Measurements from ENCODE around the gene WBP2. TPM values are rescaled to one million over a fixed set of nuclear protein-coding genes. Genes with fewer than 3 reads are reported as not detected.
"Not testable (repeated sequence)": the region's sequence is repeated elsewhere in the genome, so short reads cannot be mapped to it uniquely, and the experiment has no call there.

The WBP2 gene
- total RNA-seq, 2 experiments from 2014 or later: 65.0 to 68.7 TPM

GRCh38 chr17:75895370-75896155 lies 40.4 kb upstream of the WBP2 start:
- CTCF ChIA-PET: interaction anchor here (0.6 to 3.0 kb wide), 10 partner anchors 8 to 99 kb away, joined by 3 to 14 read pairs (median 3); no protein-coding TSS in a partner anchor
- intact Hi-C loops (cut with micrococcal nuclease): loop anchor here (1.0 to 5.0 kb wide), 5 partner anchors 9 to 130 kb away; partner anchors contain the start of genes GALK1, MRPL38 and WBP2
- DNase-seq: peak; percentile 28
- Mint-ChIP-seq H3K9me3 (no peaks in the 10 kb centered on the region), H3K36me3 (ENCODE audit: low read depth) (peaks cover 13% of the 10 kb centered on the region), H3K4me3 (peak overlapping the region; percentile 79), H3K4me1 (ENCODE audit: low read depth) (peaks cover 26% of the 10 kb centered on the region), H3K27ac (peak overlapping the region; percentile 59), H3K27me3 (ENCODE audit: low read depth) (no peaks in the 10 kb centered on the region)

- peaks cover 19% of the 10 kb centered on the region for H3K36me3 Mint-ChIP-seq (ENCODE audit: low read depth)
- peaks cover 26% of the 10 kb centered on the region for H3K4me1 Mint-ChIP-seq (ENCODE audit: low read depth)
- H3K4me3 Mint-ChIP-seq: no peak overlapping the region
- H3K9me3 Mint-ChIP-seq: no peaks in the 10 kb centered on the region
- intact Hi-C loops (cut with micrococcal nuclease): no loop called here
- no peak overlapping the region for H3K27ac Mint-ChIP-seq
- no peak for DNase-seq
- no peaks in the 10 kb centered on the region for H3K27me3 Mint-ChIP-seq (ENCODE audit: low read depth)
- CTCF ChIA-PET: interaction anchor here (0.9 to 3.0 kb wide), 5 partner anchors 10 to 141 kb away, joined by 3 to 14 read pairs (median 6); partner anchors contain the start of gene MRPL38
Measured at GRCh38 chr17:75894049-75894733, 39.1 kb upstream of the WBP2 start.

GRCh38 chr17:75893305-75894048 lies 38.3 kb upstream of the WBP2 start:
- no peak for DNase-seq
- Mint-ChIP-seq H3K9me3 (no peaks in the 10 kb centered on the region), H3K27ac (no peak overlapping the region), H3K4me1 (ENCODE audit: low read depth) (peaks cover 26% of the 10 kb centered on the region), H3K4me3 (no peak overlapping the region), H3K27me3 (ENCODE audit: low read depth) (no peaks in the 10 kb centered on the region), H3K36me3 (ENCODE audit: low read depth) (peaks cover 16% of the 10 kb centered on the region)
- intact Hi-C loops (cut with micrococcal nuclease): no loop called here
- CTCF ChIA-PET: interaction anchor here (0.6 to 1.6 kb wide), 4 partner anchors 11 to 208 kb away, joined by 3 to 7 read pairs (median 4); partner anchors contain the start of gene MRPL38

DNA sequence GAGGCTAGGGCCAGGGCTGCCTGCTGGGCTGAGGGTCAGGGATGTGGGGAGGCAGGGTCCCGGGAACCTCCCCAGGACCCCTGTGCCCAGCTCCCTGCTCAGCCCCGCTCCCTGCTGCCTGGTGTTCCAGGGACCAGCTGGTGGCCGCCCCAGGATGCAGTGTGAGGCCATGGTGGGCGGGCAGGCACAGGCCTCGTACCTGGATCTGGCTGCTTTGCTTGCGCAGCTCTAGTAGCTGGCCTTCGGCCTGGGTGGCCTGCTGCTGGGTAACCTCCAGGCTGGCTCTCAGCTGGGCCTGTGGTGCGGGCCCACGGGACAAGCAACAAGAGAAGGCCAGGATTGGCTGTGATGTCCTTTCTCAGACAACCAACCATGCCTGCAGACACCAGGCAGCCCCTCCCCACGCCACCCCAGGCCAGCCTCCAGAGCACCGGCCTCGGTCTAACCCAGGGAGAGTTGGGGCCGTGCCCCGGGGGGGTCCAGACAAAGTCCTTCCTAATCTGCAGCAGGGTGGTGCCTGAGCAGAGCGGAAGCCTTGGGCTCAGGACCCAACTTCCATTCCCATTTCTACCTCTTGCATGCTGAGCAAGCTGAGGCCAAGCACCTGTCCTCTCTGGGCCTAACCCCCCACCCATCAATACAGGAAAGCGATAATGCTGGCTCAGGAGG lies 37.6 kb upstream of the WBP2 start:
- H3K9me3 Mint-ChIP-seq: no peaks in the 10 kb centered on the region
- DNase-seq: no peak
- H3K4me1 Mint-ChIP-seq (ENCODE audit: low read depth): peaks cover 24% of the 10 kb centered on the region
- no peak overlapping the region for H3K27ac Mint-ChIP-seq
- CTCF ChIA-PET: interaction anchor here (0.6 to 1.4 kb wide), 4 partner anchors 12 to 207 kb away, joined by 3 to 6 read pairs (median 3); partner anchors contain the start of gene MRPL38
- no peak overlapping the region for H3K4me3 Mint-ChIP-seq
- H3K36me3 Mint-ChIP-seq (ENCODE audit: low read depth): peaks cover 16% of the 10 kb centered on the region
- no peaks in the 10 kb centered on the region for H3K27me3 Mint-ChIP-seq (ENCODE audit: low read depth)
- intact Hi-C loops (cut with micrococcal nuclease): no loop called here

DNA sequence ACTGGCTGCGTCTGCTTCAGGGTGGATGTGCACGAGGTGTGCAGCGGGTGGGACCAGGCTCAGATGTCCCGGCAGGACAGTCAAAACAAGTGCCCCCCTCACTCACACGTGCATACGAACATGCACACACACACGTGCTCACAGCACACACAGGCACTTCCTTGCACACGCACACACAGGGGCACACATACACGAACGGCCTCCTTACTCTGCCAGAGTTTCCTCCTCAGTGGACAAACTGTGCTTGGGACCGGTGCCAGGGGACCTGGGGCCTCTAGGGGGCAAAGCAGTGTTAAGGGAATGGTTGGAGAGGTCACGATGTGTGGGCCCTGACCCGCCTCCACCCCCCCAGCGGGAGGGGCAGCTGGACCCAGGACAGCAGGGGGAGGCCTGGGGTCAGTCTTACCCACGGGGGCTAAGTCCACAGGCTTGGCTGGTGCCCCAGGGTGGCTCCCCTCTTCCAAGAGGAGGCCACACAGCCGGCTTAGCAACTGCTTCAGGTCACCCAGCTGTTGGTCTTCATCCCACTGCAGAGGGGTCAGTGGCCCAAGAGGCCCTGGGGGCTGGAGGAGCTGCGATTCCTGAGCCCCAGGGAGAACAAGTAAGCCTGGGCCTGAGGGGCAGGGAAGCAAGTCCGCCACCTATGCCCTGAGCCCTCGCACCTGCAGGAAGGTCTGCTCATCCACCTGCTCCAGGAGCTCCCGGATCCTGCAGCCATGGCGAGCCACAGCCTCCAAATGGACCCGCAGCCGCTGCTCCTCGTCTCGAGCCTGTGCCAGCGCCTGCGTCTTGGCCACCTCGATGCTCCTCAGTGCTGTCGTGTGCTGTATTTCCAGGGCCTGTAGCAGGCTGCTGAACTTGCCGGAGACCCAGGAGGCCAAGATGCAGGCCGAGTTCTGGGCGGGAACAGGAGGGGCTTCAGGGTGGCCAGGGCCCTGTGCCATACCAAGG lies 36.7 kb upstream of the WBP2 start:
- DNase-seq: no peak
- intact Hi-C loops (cut with micrococcal nuclease): no loop called here
- H3K27ac Mint-ChIP-seq: peak overlapping the region; percentile 36
- no peaks in the 10 kb centered on the region for H3K27me3 Mint-ChIP-seq (ENCODE audit: low read depth)
- H3K4me3 Mint-ChIP-seq: no peak overlapping the region
- H3K36me3 Mint-ChIP-seq (ENCODE audit: low read depth): peaks cover 16% of the 10 kb centered on the region
- CTCF ChIA-PET: interaction anchor here (1.2 kb wide), 1 partner anchor 15 kb away, joined by 3 read pairs; no protein-coding TSS in a partner anchor
- H3K9me3 Mint-ChIP-seq: no peaks in the 10 kb centered on the region
- peaks cover 20% of the 10 kb centered on the region for H3K4me1 Mint-ChIP-seq (ENCODE audit: low read depth)

DNA sequence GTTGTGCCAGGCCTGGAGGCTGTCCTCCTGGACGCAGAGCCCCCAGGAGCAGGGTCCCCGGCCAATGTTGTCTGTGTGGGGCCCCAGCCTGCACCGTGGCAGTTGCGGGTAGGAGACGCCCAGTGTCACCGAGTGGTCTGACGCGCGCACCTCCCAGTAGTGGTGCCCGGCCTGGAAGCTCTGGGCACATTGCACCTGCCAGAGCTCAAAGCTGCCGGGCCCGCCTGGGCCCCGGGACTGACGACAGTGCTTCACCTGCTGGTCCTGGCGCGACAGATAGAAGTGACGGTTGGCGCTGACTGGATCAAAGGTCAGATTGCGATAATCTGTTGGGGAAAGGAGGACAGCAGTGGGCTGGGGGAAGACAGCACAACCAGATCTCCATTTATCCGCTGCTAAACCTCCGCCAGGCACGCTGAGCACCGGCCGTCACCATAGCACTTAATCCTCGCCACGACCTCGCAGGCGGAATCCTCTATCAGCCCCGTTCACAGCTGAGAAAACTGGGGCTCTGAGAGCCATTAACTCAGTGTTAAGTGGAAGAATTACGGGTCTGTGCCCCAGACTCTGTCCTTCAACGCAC lies 36.0 kb upstream of the WBP2 start:
- H3K4me1 Mint-ChIP-seq (ENCODE audit: low read depth): peaks cover 20% of the 10 kb centered on the region
- no peaks in the 10 kb centered on the region for H3K27me3 Mint-ChIP-seq (ENCODE audit: low read depth)
- no peak for DNase-seq
- no peak overlapping the region for H3K27ac Mint-ChIP-seq
- intact Hi-C loops (cut with micrococcal nuclease): no loop called here
- peaks cover 16% of the 10 kb centered on the region for H3K36me3 Mint-ChIP-seq (ENCODE audit: low read depth)
- CTCF ChIA-PET: no interaction called here
- no peaks in the 10 kb centered on the region for H3K9me3 Mint-ChIP-seq
- H3K4me3 Mint-ChIP-seq: no peak overlapping the region

- peaks cover 8% of the 10 kb centered on the region for H3K4me1 Mint-ChIP-seq (ENCODE audit: low read depth)
- H3K36me3 Mint-ChIP-seq (ENCODE audit: low read depth): peaks cover 10% of the 10 kb centered on the region
- intact Hi-C loops (cut with micrococcal nuclease): no loop called here
- no peaks in the 10 kb centered on the region for H3K9me3 Mint-ChIP-seq
- no peaks in the 10 kb centered on the region for H3K27me3 Mint-ChIP-seq (ENCODE audit: low read depth)
- no peak overlapping the region for H3K4me3 Mint-ChIP-seq
- CTCF ChIA-PET: interaction anchor here (0.8 kb wide), 1 partner anchor 10 kb away, joined by 3 read pairs; no protein-coding TSS in a partner anchor
- DNase-seq: no peak
- no peak overlapping the region for H3K27ac Mint-ChIP-seq
Measured at GRCh38 chr17:75889454-75889853, 34.3 kb upstream of the WBP2 start.

GRCh38 chr17:75888484-75888883 lies 33.3 kb upstream of the WBP2 start:
- intact Hi-C loops (cut with micrococcal nuclease): no loop called here
- Mint-ChIP-seq H3K9me3 (no peaks in the 10 kb centered on the region), H3K27me3 (ENCODE audit: low read depth) (no peaks in the 10 kb centered on the region), H3K4me1 (ENCODE audit: low read depth) (no peaks in the 10 kb centered on the region), H3K4me3 (no peak overlapping the region), H3K36me3 (ENCODE audit: low read depth) (peaks cover 7% of the 10 kb centered on the region), H3K27ac (no peak overlapping the region)
- no peak for DNase-seq
- CTCF ChIA-PET: no interaction called here

DNA sequence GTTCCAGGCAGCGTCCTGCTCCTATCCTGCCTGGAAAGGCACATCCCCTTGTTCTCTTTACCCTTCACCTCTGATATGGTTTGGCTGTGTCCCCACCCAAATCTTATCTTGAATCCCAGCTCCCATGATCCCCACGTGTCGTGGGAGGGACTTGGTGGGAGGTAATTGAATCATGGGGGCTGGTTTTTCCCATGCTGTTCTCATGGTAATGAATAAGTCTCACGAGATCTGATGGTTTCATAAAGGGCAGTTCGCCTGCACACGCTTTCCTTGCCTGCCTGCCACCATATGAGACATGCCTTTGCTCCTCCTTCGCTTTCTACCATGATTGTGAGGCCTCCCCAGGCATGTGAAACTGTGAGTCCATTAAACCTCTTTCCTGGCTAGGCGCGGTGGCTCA lies 30.7 kb upstream of the WBP2 start:
- intact Hi-C loops (cut with micrococcal nuclease): not testable (repeated sequence)

GRCh38 chr17:75885431-75885830 lies 30.3 kb upstream of the WBP2 start:
- H3K36me3 Mint-ChIP-seq (ENCODE audit: low read depth): peaks cover 5% of the 10 kb centered on the region
- H3K27me3 Mint-ChIP-seq (ENCODE audit: low read depth): no peaks in the 10 kb centered on the region
- no peak for DNase-seq
- peaks cover 2% of the 10 kb centered on the region for H3K4me1 Mint-ChIP-seq (ENCODE audit: low read depth)
- no peaks in the 10 kb centered on the region for H3K9me3 Mint-ChIP-seq
- no peak overlapping the region for H3K4me3 Mint-ChIP-seq
- CTCF ChIA-PET: interaction anchor here (1.2 kb wide), 1 partner anchor 24 kb away, joined by 4 read pairs; no protein-coding TSS in a partner anchor
- intact Hi-C loops (cut with micrococcal nuclease): no loop called here
- H3K27ac Mint-ChIP-seq: no peak overlapping the region

More for the DNA sequence above, 30.7 kb upstream of the WBP2 start:
- H3K4me1 Mint-ChIP-seq (ENCODE audit: low read depth); H3K27me3 Mint-ChIP-seq (ENCODE audit: low read depth); H3K36me3 Mint-ChIP-seq (ENCODE audit: low read depth); H3K9me3 Mint-ChIP-seq; H3K4me3 Mint-ChIP-seq; DNase-seq: not testable (repeated sequence)
- peak overlapping the region; percentile 27 for H3K27ac Mint-ChIP-seq
- CTCF ChIA-PET: interaction anchor here (1.2 kb wide), 1 partner anchor 25 kb away, joined by 4 read pairs; no protein-coding TSS in a partner anchor
